Measurements from ENCODE around the gene SLC4A5.

GRCh38 chr2:74188696-74189095 lies 154.5 kb downstream of the SLC4A5 start:
- TF ChIP-seq CTCF (conservative IDR thresholded peaks at IDR 0.05; ENCODE audit: low read depth, low read length), result no peak
- TF ChIP-seq EZH2 (IDR thresholded peaks at IDR 0.05; ENCODE audit: borderline replicate concordance, low read depth, low read length, poor library complexity, severe bottlenecking), result no peak

Data from A673 (cell line).